Astrocyte of the hippocampus (primary cell): ENCODE data around the gene SHC1.

Experiments used
- DNase-seq: peaks from one replicate; pipeline ENCODE4 v3.0.0; 2011; ENCODE audit warnings: low read depth, low spot score

Gene SHC1

DNA sequence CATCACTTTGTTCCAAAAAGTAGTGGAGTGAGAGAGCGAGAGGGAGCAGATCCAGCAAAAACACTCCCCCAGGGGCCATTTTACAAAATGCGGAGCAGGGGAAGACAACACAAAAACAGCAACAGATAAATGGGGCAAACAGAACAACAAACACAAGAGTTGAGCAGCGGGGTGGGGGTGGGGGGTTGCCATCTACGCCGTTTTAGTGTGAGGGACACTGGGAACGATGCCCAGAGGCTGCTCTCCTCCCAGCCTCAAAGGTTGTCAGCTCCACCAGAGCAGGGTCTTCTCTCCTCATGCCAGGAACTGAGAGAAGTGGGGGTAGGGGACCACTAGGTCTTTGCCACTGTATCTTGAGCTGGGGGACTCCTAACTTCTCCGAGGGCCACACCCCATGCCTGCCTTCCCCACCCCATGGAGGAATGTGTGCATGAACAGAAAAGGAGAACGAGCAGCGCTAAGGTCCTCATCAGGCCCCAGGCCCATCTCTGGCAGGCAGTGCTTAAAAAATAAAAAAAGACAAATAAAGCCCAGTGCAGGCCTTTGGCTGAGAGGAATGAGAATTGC, 13.4 kb downstream of the SHC1 start:
- DNase-seq: peak; percentile 9

DNA sequence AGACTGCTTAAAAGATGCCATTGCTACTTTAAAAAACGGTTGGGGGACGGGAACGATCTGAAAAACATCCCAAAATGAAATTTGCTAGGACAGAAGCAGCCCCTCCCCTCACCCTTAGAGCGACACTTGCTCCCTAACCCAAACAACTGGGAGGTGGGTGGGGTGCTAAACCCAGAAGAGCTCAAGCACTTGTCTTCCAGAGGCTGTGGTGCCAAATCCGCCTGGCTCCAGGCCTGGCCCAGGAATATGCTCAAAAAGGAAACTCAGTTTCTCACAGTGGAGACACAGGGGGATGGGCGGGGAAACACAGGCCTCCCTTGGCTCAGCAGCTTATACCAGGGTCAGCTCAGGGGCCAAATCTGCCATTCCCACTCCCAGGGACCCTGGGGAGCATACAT, 14.0 kb downstream of the SHC1 start:
- DNase-seq: peak; percentile 28

DNA sequence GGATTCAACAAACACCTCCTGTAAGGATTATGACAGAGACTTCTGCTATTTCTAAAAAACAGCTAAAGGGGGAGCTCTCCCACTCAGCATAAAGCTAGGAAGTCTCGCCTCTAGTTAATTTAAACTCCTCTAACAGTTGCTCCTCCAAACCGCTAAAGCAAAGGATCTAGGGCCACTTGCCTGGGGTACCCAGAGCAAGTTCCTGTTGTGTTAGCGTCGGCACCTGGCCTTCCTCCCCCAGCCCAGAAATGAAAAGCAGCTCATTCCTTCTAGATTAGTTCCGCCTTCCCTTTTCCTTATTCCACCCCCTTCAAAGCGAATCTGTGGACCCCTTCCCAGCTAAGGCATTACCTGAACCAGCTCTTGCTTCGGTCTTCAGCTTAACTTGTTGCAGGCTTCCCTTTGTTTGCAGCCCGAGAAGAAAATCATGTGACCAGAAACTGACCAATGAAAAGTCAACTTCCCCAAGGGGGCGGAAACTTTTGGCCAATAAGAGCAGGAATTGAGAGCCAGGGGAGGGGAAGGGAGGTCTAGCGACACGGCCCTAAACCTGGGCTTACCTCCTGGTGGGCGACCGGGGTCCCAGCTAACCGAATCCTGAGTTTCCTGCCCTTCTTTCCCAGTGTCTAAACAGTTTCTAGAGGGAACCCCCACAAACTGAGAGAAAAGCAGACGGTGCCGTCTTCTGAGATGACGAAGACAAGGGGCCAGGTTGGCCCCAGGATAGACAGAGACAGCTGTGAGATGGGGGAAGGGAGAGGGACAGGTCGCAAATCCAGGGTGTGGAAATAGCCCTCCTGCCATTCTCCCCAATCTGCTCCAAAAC, 14.6 kb downstream of the SHC1 start, which contains the start of gene PBXIP1:
Gene PBXIP1 (minus strand): TSS at position 382 of the 826 bp plus-strand sequence. CDS start 2,378 bp downstream, outside the sequence.
- peak; percentile 95 for DNase-seq

DNA sequence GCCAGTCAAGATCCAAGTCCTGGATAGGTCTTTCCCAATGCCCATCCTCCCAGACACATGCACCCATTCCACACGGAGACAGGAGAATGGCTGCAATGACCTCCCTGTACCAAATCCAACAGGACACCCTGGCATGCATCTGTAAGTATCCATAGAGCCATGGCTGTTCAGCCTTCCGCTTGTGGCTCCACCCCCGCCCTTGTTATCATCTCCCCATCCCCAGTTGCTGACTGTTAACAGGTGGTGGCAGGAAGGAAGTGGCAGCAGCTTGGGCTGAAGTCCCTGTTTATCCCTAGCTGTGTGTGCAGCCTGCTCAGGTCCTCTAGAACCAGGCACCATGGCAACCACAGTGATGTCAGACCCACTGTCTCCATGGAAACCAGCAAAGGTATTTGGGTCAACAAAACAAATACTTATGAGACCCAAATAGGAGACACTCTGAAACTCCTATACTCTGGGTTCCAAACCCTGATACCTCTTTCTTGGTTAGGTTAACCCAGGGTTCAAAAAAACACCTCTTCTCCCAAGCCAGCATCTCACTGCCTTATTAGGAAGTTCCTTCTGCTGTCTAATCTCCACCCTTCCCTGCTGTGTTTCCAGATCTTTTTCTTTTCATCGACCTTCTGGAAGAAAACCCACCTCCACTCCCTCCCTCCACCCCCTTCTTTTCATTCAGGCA, 15.4 kb downstream of the SHC1 start:
- DNase-seq: peak; percentile 92

DNA sequence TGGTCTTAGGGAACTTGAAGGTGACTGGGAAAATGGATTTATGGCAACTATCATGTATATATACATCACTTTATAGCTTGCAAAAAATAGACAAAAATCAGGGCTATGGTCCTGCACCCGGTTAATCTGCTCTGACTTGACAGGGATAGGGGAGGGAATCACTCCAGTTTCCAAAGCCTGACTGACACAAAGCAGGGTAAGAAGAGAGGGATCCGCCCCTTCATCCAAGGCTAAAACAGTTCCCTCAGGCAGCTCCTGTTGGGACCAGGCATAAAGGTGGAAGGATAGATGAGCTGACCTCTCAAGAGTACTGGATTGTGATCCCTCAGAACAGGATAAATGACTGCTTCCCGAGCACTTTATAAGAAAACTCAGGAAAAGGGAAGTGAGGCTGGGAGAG, 16.0 kb downstream of the SHC1 start:
- no peak for DNase-seq

DNA sequence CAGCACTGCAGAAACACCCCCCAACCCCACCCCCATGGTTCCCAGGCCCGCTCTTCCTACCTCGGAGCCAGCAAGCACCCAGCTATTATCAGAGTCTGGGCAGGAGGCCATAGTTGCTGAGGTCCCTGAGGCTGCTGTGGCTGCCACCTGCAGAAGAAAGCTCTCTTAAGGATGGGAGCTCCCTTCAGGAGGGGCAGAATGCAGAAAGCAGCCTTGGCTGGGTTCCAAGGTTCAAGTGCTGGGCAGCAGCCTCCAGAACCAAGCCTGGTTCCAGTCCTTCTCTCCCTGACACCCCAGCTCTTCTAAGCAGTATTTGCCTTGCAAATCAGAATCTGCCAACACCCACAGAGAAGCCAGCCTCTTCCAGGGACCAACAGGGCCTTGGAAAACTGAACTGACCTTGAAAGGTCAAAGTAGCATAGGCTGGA, 16.9 kb downstream of the SHC1 start:
- DNase-seq: no peak

DNA sequence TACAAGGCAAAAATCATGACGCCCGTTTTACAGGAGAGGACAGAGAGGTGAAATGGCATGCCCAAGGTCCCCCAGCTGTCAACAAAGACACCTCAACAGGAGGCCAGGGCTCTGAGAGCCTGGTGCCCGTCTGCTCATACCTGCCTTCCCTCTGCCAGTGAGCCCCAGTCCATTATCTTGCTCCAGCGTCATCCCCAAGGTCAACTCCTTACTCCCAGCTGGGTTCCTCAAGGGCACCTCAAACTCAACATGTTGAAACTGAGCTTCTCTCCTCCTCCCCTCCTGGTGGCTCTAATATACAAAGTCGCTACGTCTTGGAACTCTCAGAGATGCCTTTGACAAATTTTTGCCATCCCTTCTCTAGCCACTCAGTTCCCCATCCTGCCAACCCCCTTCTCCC, 17.9 kb downstream of the SHC1 start:
- no peak for DNase-seq

DNA sequence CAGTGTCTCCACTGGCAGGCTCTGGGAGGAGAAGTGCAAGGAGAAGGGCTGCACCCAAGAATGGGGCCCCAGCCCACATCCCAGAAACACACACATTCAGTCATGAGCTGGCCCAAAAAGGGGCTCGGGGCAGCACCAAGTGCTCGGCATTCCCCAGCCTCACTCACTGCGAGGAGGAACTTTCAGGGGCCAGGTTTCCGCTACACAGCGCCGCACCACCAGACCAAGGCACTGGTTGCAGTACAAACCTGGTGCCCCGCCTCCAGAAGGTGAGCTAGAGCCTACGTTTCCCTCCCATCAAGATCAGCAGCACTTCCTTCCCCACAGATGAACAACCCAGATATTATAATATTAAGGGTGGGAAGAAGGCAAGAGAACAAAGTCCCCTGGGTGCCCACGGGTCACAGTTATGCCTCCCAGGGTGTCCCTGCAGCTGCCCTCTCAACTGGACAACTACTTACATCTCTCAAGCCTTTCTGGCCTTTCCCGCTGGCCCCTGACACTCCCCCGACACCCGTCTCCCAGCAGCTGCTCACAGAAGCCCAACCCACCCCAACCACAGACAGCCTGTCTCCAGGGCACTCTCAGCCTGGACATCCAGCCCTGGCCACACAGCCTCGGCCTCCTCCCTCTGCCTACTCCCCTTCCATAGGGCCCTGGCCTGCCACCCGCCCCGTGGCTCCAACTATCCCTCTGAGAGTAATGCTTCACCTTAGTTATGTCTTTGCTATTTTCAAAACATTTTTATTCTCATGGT, 18.5 kb downstream of the SHC1 start:
- no peak for DNase-seq

DNA sequence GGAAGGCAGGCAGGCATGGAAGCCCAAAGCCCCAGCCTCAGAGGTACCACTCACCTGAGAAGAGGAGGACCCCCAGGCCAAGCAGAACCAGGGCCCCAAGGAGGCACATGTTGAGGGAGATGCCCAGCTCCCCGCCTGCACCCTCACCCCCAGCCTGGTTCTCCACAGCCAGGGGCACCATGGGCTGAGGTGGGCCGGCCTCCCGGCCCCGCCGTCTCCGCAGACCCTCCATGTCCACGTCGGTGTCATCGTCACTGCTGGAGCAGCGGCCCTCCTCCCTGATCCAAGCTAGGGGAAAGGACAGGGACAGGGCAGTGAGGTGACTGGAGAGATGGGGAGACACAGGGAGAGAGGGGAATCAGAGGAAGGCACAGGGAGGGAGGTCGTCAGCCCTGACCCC, 22.5 kb downstream of the SHC1 start:
- DNase-seq: no peak

DNA sequence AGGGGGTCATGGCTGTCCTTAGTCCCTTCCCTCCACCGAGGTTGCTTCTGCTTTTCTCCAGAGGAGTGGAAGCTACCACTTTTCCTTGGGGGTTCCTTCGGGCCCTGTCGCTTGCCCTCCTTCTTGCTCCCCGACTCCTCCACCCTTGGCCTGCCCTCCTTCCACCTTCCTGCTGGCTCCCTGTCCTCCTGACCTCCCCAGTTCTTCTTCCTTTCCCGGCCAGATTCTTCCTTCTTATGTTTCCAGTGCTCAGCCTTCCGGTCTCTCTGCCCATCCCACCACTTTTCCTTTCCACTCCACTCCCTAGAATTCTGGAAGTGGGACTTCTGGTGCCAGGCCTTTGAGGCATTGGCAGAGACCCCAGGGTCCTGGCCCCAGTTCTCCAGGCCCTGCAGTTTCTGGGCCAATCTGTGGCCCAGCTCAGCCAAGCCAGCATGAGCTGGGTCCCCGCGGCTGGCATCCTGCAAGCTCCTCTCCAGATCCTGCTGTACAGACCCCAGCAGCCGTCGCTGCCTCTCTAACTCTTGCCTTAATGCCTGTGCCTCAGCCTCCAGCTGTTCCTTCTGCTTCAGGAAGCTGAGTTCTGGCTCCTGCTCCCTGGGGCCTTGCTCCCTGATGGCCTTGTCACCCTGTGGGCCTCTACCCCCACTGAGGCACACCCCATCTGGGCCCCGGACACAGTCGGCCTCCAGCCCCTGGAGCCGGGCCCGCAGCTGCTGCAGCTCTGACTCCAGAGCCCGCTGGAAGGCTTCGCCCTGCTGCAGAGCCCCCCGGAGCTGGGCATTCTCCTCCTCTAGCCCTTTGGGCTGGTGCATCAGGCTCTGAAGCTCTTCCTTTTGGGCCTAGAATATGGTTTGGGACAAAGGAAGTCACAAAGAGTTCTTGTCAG, 24.3 kb downstream of the SHC1 start:
- no peak for DNase-seq

DNA sequence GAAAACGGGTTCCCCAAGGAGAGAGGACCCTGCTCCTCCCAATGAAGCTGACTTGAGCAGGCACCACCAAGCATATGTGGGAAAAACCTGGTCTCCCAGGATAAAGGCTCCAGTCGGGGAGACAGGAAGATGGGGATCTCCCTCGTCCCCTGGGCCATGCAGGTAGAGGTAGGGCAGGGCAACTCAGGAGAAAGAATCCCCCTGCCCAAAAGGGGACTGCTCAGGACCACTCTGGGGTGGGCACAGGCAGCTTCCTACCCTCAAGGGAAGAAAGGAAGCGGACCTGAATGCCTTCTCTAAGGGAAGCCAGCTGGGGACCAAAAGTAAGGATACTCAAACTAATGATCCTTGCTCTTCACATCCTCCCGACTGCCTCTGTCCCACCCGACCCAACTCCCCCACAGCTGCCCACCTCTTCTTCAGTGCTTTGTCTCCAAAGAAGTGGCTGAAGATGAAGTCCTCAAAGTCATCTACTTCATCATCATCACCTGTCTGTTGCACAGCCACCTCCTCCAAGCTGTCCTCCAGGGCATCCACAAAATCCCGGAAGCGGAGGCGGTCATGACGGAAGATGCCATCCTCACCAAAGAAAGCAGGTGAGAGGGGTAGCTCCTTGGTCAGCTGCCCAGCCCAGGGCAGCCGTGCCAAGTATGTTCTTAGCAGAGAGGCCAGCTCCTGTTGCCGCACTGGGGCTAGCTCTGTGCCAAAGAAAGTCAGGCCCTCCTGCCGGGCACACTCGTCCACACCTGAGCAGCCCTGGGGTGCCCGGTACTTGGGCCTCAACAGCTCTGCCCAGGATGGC, 25.2 kb downstream of the SHC1 start:
- DNase-seq: no peak

DNA sequence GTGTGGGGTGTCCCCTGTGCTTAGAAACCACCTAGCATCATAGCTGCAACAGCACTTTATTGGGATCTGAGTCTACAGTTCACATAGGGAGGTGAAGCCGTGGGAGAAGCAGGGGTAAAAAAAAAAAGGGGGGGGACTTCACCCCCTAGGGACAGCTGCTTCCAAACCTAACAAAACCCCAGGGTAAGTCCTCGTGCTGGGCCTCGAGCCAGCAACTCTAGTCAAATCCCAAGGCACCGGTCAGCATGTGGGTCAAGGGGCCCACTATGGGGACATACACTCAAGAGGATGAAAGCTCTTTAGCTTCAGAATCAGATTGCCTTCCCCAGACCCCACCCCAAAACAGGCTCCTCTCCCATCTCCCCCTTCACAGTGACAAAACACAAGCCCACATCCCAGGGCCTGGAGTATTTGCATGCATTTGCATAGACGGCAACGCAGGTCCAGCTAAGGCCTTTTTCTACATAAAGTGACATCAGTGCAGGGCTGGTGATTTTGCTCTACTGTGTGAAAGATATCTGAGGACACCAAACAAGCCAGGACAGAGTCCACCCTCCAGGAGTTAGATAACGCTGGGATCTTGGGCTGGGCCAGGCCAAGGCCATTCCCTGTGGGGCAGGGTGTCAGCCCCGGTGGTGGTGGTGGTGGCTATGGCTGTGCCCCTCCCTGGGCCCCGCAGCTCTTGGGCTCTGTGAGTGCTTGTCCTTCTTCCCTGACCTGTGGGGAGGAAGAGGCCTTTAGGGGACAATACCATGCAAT, 26.0 kb downstream of the SHC1 start:
- DNase-seq: no peak

DNA sequence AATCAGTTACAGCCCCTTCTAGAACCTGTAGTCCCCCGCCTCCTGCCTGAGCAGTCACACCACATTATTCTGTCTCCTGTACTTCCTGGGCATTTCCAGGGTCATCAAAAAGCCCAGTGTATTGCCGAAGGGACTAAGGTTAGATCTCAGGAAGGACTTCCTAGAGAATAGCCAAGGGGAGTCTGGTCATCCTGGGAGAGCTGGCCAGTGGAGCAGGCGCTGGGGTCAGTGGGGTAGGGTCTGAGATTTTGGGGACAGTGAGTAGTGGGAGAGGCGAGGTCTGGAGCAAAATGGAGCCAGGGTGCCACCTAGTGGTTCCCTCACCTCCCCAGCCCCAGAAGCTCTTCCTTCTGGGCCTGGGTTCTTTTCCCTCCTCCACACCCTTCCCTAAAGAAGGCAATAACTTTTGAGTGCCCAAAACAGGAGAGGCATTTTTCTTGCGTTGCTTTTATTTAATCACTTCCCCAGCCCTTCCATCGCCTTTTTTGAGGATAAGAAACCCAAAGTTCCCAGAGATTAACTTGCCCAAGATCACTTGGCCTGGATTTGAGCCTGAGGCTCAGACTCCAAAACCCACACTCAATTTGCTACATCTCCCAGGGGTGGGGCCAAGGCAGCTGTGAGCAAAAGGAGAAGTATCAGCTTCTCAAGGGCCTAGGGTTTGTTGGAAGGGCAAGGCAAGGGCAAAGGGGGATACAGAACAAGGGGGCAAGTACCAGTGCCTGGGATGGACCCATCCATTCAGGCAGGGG, 26.7 kb downstream of the SHC1 start:
- DNase-seq: peak; percentile 52

DNA sequence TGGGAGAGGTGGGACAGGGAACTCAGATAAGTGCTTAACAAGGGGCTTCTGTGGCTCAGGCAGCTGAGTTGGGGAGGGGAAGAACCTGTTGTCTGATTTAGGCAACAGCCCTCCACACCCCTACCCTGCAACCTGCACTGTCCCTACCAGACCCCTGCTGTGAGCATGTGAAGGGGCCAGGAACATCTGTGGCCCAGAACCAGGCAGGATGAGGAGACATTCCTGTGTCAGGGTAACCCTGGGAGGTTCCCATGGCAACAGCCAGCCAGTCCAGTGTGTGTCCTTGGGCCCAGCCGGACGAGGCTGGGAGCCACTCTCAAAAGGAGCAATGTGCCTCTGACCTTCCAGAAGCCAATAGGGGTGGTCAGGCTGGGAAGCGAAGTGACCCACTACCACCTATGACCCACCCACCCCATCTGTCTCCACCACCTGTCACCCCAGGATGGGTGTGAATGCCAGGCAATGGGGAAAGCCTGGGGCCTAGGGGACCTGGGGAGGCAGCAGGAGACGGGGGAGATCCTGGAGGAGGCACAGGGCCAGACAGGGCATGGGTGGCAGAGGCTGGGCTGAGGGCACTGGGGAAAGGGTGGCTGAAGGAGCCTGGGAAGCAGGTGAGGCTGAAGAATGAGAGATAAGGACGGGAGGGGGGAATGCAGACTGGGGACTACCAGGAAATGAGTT, 29.1 kb downstream of the SHC1 start:
- DNase-seq: peak; percentile 27

DNA sequence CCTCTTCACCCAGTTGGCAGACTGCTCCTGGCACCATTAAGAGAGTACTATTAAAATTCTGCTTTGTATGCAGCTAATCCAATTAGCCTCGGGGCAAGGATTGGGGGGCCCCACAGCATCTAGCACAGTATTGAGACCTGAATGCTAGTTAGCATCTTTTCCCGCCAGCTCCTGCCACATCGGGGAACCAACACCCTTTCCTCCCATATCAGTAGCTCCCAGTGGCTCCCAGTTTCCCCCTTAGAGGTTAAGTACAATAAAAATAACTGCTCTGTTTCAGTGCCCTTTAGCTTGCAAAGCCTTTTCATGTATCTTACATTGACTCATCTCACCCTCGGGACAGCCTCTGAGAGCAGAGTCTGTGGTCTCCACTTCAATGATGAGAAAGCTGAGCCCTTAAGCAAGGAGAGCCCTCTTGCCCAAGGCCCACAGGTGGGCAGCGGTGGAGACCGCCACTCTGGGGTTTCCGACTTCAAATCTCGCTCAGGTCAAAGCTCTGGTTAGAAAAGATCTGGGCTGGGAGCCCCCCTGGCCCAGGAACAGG, 29.8 kb downstream of the SHC1 start:
- no peak for DNase-seq

DNA sequence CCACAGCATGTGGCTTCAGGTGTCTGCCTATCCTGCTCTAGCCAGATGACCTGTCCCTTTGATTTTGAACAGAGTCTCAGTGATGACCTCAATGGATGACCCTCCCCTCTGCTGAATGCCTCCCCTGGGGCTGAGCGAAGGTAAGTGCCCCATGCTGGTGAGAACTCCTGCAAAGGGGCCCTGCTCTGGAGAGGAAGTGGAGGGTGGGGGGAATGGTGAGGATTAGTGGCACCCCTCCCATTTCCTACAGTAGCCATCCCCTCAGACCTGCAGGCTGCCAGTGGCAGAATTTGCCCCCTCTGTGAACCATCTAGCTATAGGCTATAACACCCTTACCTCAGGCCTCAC, 30.4 kb downstream of the SHC1 start:
- DNase-seq: no peak

DNA sequence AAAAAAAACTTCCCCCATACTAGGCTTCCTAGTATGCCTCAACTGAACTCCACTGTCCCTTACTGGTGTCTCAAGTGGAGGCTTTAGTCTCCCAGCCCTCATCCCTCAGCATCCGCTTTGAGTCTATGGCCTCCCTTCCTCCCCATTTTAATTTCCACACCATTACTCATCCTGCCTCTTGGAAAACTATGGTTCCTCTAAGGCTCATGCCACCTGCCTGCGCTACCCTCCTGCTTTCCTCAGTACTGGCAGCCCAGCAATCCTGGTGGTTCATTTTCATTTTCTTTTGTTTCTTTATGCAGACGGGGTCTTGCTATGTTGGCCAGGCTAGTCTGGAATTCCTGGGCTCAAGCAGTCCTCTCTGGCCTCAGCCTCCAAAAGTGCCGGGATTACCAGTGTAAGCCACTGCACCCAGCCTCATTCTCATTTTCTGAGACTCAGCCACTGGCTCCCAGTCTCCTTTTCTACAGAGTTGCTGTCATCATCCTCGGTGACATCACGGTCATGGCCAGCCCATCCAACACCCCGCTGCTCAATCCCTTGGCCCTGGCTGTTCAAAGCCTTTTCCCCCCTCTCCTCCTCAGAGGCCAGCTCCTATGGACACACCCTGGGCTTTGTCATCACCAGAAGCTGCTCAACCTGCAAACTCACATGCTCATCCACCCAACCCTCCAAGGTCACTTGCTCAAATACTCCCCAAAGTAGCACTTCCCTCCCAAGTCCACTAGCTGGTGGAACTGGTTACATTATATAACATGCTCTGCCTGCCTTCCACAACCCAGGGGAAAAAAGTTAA, 31.7 kb downstream of the SHC1 start:
- DNase-seq: no peak
